Neural progenitor cell (in vitro differentiated cells): ENCODE data around the gene TPRX2.

ENCODE experiments used
- EZH2 ChIP-seq: fragments of 200-600 bp; sonication (generic); IDR thresholded peaks from 2 replicates; pipeline ENCODE4 v1.6.1; 2017; ENCODE audit warnings: antibody characterized with exemption, mild to moderate bottlenecking, moderate library complexity
- EZH2phosphoT487 ChIP-seq: fragments of 200-600 bp; sonication (generic); IDR thresholded peaks from 2 replicates; pipeline ENCODE4 v1.6.1; 2017; ENCODE audit warnings: antibody characterized with exemption
- TF ChIP-seq, protein P1 (sequence below): fragments of 200-600 bp; sonication (generic); IDR thresholded peaks from 2 replicates; pipeline ENCODE4 v1.5.1; 2017; ENCODE audit warnings: antibody characterized with exemption, mild to moderate bottlenecking

DNA sequence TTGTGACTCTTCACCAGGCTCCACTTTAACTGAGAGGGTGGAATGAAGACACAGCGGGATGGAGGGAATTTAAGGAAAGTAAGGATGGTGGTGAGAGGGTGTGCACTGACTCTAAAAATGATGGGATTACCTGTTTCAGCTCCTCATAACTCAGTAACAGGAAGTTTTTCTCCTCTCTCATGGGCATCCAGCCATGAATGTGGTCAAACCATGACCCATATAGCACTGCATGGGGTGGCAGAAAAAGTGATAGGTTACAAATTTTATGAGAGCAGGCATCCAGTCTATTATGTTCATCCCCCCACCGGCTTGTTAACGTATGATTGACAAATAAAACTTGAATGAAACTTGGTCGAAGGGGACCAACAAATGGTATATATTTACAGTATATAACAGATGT lies 19.9 kb downstream of the TPRX2 start:
- TF ChIP-seq, protein P1, sequence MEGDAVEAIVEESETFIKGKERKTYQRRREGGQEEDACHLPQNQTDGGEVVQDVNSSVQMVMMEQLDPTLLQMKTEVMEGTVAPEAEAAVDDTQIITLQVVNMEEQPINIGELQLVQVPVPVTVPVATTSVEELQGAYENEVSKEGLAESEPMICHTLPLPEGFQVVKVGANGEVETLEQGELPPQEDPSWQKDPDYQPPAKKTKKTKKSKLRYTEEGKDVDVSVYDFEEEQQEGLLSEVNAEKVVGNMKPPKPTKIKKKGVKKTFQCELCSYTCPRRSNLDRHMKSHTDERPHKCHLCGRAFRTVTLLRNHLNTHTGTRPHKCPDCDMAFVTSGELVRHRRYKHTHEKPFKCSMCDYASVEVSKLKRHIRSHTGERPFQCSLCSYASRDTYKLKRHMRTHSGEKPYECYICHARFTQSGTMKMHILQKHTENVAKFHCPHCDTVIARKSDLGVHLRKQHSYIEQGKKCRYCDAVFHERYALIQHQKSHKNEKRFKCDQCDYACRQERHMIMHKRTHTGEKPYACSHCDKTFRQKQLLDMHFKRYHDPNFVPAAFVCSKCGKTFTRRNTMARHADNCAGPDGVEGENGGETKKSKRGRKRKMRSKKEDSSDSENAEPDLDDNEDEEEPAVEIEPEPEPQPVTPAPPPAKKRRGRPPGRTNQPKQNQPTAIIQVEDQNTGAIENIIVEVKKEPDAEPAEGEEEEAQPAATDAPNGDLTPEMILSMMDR, result no peak
- TF ChIP-seq EZH2 (no peak), EZH2phosphoT487 (no peak)
